GM23338 (cell line): ENCODE results near the gene ESPL1. TPM values are rescaled to one million over a fixed set of nuclear protein-coding genes. Genes with fewer than 3 reads are reported as not detected.

Experiments used
- ATAC-seq: fragments of 200-7000 bp; cut with Tn5 transposase; 3 replicates; pipeline ENCODE4 v1.9.1; 2020
- DNase-seq: peaks from one replicate; pipeline ENCODE4 v3.0.0-alpha.2; 2015; ENCODE audit warnings: low spot score
- H2AFZ ChIP-seq: fragments of 200-600 bp; sonication (generic); 2 replicates; pipeline ENCODE4 v1.8.0; 2016; ENCODE audit warnings: antibody characterized with exemption, mild to moderate bottlenecking, moderate library complexity
- H3F3A ChIP-seq: fragments of 200-600 bp; sonication (generic); replicated peaks from 2 replicates; pipeline ENCODE4 v1.8.0; 2017; ENCODE audit warnings: antibody characterized with exemption, mixed run types, low read depth
- H3K27ac ChIP-seq: fragments of 200-600 bp; sonication (generic); 2 replicates; pipeline ENCODE4 v1.6.1; 2016; ENCODE audit warnings: low read depth
- H3K27me3 ChIP-seq: fragments of 200-600 bp; sonication (generic); 2 replicates; pipeline ENCODE4 v1.8.0; 2016; ENCODE audit warnings: mild to moderate bottlenecking, mixed run types, moderate library complexity; ENCODE audit not compliant: insufficient read depth
- H3K36me3 ChIP-seq: fragments of 200-600 bp; sonication (generic); 2 replicates; pipeline ENCODE4 v1.8.0; 2016; ENCODE audit warnings: mild to moderate bottlenecking; ENCODE audit not compliant: insufficient read depth
- H3K4me1 ChIP-seq: fragments of 200-600 bp; sonication (generic); 2 replicates; pipeline ENCODE4 v1.8.0; 2016; ENCODE audit warnings: mild to moderate bottlenecking, moderate library complexity; ENCODE audit not compliant: insufficient read depth
- H3K4me2 ChIP-seq: fragments of 200-600 bp; sonication (generic); 2 replicates; pipeline ENCODE4 v1.7.1; 2017; ENCODE audit warnings: mixed run types
- H3K4me3 ChIP-seq: fragments of 200-600 bp; sonication (generic); 2 replicates; pipeline ENCODE4 v1.6.1; 2016; ENCODE audit warnings: mixed run types
- H3K79me2 ChIP-seq: fragments of 200-600 bp; sonication (generic); replicated peaks from 2 replicates; pipeline ENCODE4 v1.8.0; 2017; ENCODE audit warnings: mild to moderate bottlenecking; ENCODE audit not compliant: insufficient read depth
- H3K9me2 ChIP-seq: fragments of 200-600 bp; sonication (generic); 2 replicates; pipeline ENCODE4 v1.8.0; 2017; ENCODE audit not compliant: insufficient read depth
- H4K20me1 ChIP-seq: fragments of 200-600 bp; sonication (generic); replicated peaks from 2 replicates; pipeline ENCODE4 v1.8.0; 2017; ENCODE audit warnings: mild to moderate bottlenecking; ENCODE audit not compliant: insufficient read depth
- H3K27ac Mint-ChIP-seq: 2 replicates; pipeline ENCODE4 v1.8.0; 2020; ENCODE audit warnings: inconsistent platforms, mild to moderate bottlenecking, moderate library complexity, mixed read lengths
- H3K27me3 Mint-ChIP-seq: 3 replicates; pipeline ENCODE4 v1.8.0; 2022; ENCODE audit warnings: low read depth, mild to moderate bottlenecking, moderate library complexity, mixed read lengths, inconsistent platforms; ENCODE audit not compliant: insufficient read depth, poor library complexity
- H3K36me3 Mint-ChIP-seq: 3 replicates; pipeline ENCODE4 v1.8.0; 2021; ENCODE audit warnings: low read depth, mild to moderate bottlenecking, inconsistent platforms, moderate library complexity, mixed read lengths
- H3K4me1 Mint-ChIP-seq: 3 replicates; pipeline ENCODE4 v1.8.0; 2020; ENCODE audit warnings: mild to moderate bottlenecking, inconsistent platforms, mixed read lengths
- H3K4me3 Mint-ChIP-seq: 3 replicates; pipeline ENCODE4 v1.8.0; 2021; ENCODE audit warnings: moderate library complexity, mild to moderate bottlenecking, inconsistent platforms, mixed read lengths
- H3K9me3 Mint-ChIP-seq: 3 replicates; pipeline ENCODE4 v1.8.0; 2020; ENCODE audit warnings: moderate library complexity, mild to moderate bottlenecking, inconsistent platforms, mixed read lengths
- EZH2phosphoT487 ChIP-seq: fragments of 200-600 bp; sonication (generic); IDR thresholded peaks from one replicate; pipeline ENCODE4 v1.8.1; 2018; ENCODE audit warnings: antibody characterized with exemption; ENCODE audit not compliant: unreplicated experiment
- NANOG ChIP-seq: IDR thresholded peaks from 2 replicates; pipeline ENCODE4 v1.6.1; 2016; ENCODE audit warnings: antibody characterized with exemption, borderline replicate concordance
- POLR2AphosphoS5 ChIP-seq: IDR thresholded peaks from 2 replicates; pipeline ENCODE4 v1.6.1; 2016; ENCODE audit warnings: antibody characterized with exemption, low read depth
- STAT1 ChIP-seq: IDR thresholded peaks from one replicate; pipeline ENCODE4 v1.6.1; 2016; ENCODE audit warnings: antibody characterized with exemption; ENCODE audit not compliant: unreplicated experiment
- ZNF114 ChIP-seq: fragments of 250-450 bp; sonication (Bioruptor Pico); IDR thresholded peaks from 2 replicates; pipeline ENCODE4 v1.5.0; 2020; ENCODE audit warnings: mild to moderate bottlenecking, moderate library complexity
- ZNF331 ChIP-seq: fragments of 250-450 bp; sonication (Bioruptor Pico); IDR thresholded peaks from 2 replicates; pipeline ENCODE4 v1.5.0; 2020; ENCODE audit warnings: low read depth, mild to moderate bottlenecking, moderate library complexity
- polyA plus RNA-seq: library from polyadenylated mRNA; unstranded; fragments of >200 nt; fragmentation: Nextera tagmentation; extraction: Ambion mirVana; gene quantifications from 2 replicates; pipeline ENCODE4 v1.2.1, GENCODE V29; 2016
- total RNA-seq: library from RNA; depleted of rRNA; stranded (reverse); fragments of >200 nt; shearing (Covaris generic); gene quantifications from 2 replicates; pipeline ENCODE4 v1.2.3, GENCODE V29; 2014
- TF ChIP-seq, protein P1 (sequence below): IDR thresholded peaks from one replicate; pipeline ENCODE4 v1.6.1; 2018; ENCODE audit warnings: antibody characterized with exemption; ENCODE audit not compliant: unreplicated experiment
- TF ChIP-seq, protein P2 (sequence below), 2 experiments: fragments of 200-600 bp in 1 of 2; sonication (generic) in 1 of 2; conservative IDR thresholded peaks; 2 replicates each; pipeline versions ENCODE4 v1.5.1 to v1.6.1; 2016 to 2017; ENCODE audit warnings: antibody characterized with exemption in 2 of 2, low read depth in 2 of 2, mild to moderate bottlenecking in 2 of 2, moderate library complexity in 1 of 2
- TF ChIP-seq, protein P3 (sequence below): fragments of 250-450 bp; sonication (Bioruptor Pico); IDR thresholded peaks from 2 replicates; pipeline ENCODE4 v1.5.0; 2020; ENCODE audit warnings: mild to moderate bottlenecking, moderate library complexity

Gene ESPL1
- total and polyA plus RNA-seq, 2 experiments from 2014 or later, result 13.2 to 56.5 TPM

DNA sequence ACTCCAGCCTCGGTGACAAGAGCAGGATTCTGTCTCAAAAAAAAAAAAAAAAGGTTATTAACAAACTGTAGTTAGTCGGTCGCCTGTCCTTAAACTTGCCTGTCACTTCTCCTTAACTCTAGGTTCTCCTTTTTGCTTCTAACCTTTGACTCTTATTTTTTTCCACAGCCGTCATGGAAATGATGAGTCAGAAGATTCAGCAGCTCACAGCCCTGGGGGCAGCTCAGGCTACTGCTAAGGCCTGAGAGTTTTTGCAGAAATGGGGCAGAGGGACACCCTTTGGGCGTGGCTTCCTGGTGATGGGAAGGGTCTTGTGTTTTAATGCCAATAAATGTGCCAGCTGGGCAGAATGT, 31.0 kb downstream of the ESPL1 start (continued):
- TF ChIP-seq, protein P1, sequence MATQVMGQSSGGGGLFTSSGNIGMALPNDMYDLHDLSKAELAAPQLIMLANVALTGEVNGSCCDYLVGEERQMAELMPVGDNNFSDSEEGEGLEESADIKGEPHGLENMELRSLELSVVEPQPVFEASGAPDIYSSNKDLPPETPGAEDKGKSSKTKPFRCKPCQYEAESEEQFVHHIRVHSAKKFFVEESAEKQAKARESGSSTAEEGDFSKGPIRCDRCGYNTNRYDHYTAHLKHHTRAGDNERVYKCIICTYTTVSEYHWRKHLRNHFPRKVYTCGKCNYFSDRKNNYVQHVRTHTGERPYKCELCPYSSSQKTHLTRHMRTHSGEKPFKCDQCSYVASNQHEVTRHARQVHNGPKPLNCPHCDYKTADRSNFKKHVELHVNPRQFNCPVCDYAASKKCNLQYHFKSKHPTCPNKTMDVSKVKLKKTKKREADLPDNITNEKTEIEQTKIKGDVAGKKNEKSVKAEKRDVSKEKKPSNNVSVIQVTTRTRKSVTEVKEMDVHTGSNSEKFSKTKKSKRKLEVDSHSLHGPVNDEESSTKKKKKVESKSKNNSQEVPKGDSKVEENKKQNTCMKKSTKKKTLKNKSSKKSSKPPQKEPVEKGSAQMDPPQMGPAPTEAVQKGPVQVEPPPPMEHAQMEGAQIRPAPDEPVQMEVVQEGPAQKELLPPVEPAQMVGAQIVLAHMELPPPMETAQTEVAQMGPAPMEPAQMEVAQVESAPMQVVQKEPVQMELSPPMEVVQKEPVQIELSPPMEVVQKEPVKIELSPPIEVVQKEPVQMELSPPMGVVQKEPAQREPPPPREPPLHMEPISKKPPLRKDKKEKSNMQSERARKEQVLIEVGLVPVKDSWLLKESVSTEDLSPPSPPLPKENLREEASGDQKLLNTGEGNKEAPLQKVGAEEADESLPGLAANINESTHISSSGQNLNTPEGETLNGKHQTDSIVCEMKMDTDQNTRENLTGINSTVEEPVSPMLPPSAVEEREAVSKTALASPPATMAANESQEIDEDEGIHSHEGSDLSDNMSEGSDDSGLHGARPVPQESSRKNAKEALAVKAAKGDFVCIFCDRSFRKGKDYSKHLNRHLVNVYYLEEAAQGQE, result no peak
- no peak for TF ChIP-seq STAT1
- TF ChIP-seq NANOG, result no peak
- TF ChIP-seq, protein P2, sequence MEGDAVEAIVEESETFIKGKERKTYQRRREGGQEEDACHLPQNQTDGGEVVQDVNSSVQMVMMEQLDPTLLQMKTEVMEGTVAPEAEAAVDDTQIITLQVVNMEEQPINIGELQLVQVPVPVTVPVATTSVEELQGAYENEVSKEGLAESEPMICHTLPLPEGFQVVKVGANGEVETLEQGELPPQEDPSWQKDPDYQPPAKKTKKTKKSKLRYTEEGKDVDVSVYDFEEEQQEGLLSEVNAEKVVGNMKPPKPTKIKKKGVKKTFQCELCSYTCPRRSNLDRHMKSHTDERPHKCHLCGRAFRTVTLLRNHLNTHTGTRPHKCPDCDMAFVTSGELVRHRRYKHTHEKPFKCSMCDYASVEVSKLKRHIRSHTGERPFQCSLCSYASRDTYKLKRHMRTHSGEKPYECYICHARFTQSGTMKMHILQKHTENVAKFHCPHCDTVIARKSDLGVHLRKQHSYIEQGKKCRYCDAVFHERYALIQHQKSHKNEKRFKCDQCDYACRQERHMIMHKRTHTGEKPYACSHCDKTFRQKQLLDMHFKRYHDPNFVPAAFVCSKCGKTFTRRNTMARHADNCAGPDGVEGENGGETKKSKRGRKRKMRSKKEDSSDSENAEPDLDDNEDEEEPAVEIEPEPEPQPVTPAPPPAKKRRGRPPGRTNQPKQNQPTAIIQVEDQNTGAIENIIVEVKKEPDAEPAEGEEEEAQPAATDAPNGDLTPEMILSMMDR (conservative IDR thresholded peaks at IDR 0.05; ENCODE audit: low read depth in 2 of 2), result no peak

DNA sequence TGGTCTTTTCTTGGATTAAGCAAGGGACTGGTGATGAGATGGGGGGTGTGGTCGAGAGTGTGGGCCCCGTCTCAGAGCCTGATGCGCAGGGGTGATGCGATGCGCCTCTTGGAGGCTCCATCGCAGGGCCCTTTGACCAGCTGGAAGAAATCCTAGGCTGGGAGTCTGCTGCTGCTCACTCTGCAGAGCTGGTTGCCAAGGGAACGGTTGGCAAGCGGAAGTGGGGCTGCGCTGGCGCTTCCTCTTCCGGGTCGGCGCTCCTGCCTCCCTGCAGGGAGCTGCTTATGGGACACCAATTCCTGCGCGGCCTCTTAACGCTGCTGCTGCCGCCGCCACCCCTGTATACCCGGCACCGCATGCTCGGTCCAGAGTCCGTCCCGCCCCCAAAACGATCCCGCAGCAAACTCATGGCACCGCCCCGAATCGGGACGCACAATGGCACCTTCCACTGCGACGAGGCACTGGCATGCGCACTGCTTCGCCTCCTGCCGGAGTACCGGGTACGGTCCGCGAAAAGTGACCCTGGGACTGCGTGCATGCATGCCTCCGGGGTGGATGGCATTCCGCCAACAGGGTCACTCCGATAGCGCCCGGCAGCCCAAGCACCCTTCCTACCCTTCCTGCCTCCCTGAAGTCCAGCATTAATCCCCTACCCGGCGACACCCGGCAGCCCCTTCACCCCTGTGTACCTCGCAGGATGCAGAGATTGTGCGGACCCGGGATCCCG, 31.5 kb downstream of the ESPL1 start, which contains the start of gene MYG1:
TSS of gene MYG1 (plus strand) at position 242 of the 727 bp plus-strand sequence. CDS start at position 285, 43 bp downstream.
- peaks cover 14% of the 10 kb centered on the region; the same call in 1 of the 2 replicates for H3K4me1 ChIP-seq
- H4K20me1 ChIP-seq, result no peaks in the 10 kb centered on the region; the same call in 1 of the 2 replicates
- peak; percentile 85 for ATAC-seq
- H3K27me3 Mint-ChIP-seq, result peaks cover 10% of the 10 kb centered on the region
- DNase-seq, result peak; percentile 98
- H3K27me3 ChIP-seq, result no peaks in the 10 kb centered on the region
- no peaks in the 10 kb centered on the region; the same call in 2 of the 3 replicates for H3K9me3 Mint-ChIP-seq
- H3K9me2 ChIP-seq, result no peaks in the 10 kb centered on the region
- peaks cover 25% of the 10 kb centered on the region for H3K4me1 Mint-ChIP-seq
- peak within 1 kb of the TSS; percentile 99 for H3K4me2 ChIP-seq
- H3K27ac Mint-ChIP-seq, result peak within 1 kb of the TSS; percentile 90
- H2AFZ ChIP-seq, result peak within 1 kb of the TSS; percentile 96
- H3K4me3 Mint-ChIP-seq, result peak within 1 kb of the TSS; percentile 89
- peaks cover 52% of the 10 kb centered on the region for H3K36me3 Mint-ChIP-seq
- H3K36me3 ChIP-seq, result peaks cover 12% of the 10 kb centered on the region; the same call in 1 of the 2 replicates
- peak within 1 kb of the TSS; percentile 97 for H3K4me3 ChIP-seq
- H3K27ac ChIP-seq, result peak within 1 kb of the TSS; percentile 83
- peaks cover 38% of the 10 kb centered on the region for H3K79me2 ChIP-seq
- peaks cover 46% of the 10 kb centered on the region for H3F3A ChIP-seq
- TF ChIP-seq, protein P3, sequence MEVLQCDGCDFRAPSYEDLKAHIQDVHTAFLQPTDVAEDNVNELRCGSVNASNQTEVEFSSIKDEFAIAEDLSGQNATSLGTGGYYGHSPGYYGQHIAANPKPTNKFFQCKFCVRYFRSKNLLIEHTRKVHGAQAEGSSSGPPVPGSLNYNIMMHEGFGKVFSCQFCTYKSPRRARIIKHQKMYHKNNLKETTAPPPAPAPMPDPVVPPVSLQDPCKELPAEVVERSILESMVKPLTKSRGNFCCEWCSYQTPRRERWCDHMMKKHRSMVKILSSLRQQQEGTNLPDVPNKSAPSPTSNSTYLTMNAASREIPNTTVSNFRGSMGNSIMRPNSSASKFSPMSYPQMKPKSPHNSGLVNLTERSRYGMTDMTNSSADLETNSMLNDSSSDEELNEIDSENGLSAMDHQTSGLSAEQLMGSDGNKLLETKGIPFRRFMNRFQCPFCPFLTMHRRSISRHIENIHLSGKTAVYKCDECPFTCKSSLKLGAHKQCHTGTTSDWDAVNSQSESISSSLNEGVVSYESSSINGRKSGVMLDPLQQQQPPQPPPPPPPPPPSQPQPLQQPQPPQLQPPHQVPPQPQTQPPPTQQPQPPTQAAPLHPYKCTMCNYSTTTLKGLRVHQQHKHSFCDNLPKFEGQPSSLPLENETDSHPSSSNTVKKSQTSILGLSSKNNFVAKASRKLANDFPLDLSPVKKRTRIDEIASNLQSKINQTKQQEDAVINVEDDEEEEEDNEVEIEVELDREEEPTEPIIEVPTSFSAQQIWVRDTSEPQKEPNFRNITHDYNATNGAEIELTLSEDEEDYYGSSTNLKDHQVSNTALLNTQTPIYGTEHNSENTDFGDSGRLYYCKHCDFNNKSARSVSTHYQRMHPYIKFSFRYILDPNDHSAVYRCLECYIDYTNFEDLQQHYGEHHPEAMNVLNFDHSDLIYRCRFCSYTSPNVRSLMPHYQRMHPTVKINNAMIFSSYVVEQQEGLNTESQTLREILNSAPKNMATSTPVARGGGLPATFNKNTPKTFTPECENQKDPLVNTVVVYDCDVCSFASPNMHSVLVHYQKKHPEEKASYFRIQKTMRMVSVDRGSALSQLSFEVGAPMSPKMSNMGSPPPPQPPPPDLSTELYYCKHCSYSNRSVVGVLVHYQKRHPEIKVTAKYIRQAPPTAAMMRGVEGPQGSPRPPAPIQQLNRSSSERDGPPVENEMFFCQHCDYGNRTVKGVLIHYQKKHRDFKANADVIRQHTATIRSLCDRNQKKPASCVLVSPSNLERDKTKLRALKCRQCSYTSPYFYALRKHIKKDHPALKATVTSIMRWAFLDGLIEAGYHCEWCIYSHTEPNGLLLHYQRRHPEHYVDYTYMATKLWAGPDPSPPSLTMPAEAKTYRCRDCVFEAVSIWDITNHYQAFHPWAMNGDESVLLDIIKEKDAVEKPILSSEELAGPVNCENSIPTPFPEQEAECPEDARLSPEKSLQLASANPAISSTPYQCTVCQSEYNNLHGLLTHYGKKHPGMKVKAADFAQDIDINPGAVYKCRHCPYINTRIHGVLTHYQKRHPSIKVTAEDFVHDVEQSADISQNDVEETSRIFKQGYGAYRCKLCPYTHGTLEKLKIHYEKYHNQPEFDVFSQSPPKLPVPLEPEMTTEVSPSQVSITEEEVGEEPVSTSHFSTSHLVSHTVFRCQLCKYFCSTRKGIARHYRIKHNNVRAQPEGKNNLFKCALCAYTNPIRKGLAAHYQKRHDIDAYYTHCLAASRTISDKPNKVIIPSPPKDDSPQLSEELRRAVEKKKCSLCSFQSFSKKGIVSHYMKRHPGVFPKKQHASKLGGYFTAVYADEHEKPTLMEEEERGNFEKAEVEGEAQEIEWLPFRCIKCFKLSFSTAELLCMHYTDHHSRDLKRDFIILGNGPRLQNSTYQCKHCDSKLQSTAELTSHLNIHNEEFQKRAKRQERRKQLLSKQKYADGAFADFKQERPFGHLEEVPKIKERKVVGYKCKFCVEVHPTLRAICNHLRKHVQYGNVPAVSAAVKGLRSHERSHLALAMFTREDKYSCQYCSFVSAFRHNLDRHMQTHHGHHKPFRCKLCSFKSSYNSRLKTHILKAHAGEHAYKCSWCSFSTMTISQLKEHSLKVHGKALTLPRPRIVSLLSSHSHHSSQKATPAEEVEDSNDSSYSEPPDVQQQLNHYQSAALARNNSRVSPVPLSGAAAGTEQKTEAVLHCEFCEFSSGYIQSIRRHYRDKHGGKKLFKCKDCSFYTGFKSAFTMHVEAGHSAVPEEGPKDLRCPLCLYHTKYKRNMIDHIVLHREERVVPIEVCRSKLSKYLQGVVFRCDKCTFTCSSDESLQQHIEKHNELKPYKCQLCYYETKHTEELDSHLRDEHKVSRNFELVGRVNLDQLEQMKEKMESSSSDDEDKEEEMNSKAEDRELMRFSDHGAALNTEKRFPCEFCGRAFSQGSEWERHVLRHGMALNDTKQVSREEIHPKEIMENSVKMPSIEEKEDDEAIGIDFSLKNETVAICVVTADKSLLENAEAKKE (CRISPR knock-in tag), result no peak
- no peak for TF ChIP-seq ZNF331
- TF ChIP-seq, protein P2 (conservative IDR thresholded peaks at IDR 0.05; ENCODE audit: low read depth in 2 of 2), result peak in 1 of 2 experiments; percentile 14; a peak in 1 of 4 replicates
- TF ChIP-seq NANOG, result no peak
- TF ChIP-seq POLR2AphosphoS5, result peak; percentile 81
- no peak for TF ChIP-seq ZNF114 (CRISPR knock-in tag)
- TF ChIP-seq EZH2phosphoT487, result no peak
